GM18868 (cell line): ENCODE measurements around the gene SLC25A34.

Source experiments
- ATAC-seq: cut with Tn5 transposase; IDR thresholded peaks from one replicate; pipeline ENCODE4 v1.9.1; 2021; ENCODE audit warnings: mild to moderate bottlenecking, moderate library complexity; ENCODE audit not compliant: unreplicated experiment

The SLC25A34 gene

GRCh38 chr1:15750924-15751323, 14.9 kb downstream of the SLC25A34 start:
- no peak for ATAC-seq

- ATAC-seq = no peak
Observed at GRCh38 chr1:15751717-15752116, 15.7 kb downstream of the SLC25A34 start.

- ATAC-seq = no peak
Observed at GRCh38 chr1:15753776-15754175, 17.7 kb downstream of the SLC25A34 start.

- ATAC-seq = no peak
Observed at GRCh38 chr1:15755021-15755645, 19.1 kb downstream of the SLC25A34 start.

- ATAC-seq = no peak
Observed at GRCh38 chr1:15755646-15756040, 19.6 kb downstream of the SLC25A34 start.

GRCh38 chr1:15756143-15757015, 20.3 kb downstream of the SLC25A34 start:
- ATAC-seq = no peak

- ATAC-seq = no peak
Observed at GRCh38 chr1:15757016-15757543, 21.0 kb downstream of the SLC25A34 start.

GRCh38 chr1:15757575-15758342, 21.7 kb downstream of the SLC25A34 start:
- ATAC-seq = no peak

- no peak for ATAC-seq
Observed at GRCh38 chr1:15758343-15758931, 22.4 kb downstream of the SLC25A34 start, which contains the start of gene FBLIM1. Gene FBLIM1, plus strand, starts transcription at chr1:15758795. Its CDS starts 6,189 bp downstream, at chr1:15764984.

- no peak for ATAC-seq
Observed at GRCh38 chr1:15758953-15759661, 23.0 kb downstream of the SLC25A34 start.

GRCh38 chr1:15760520-15761211, 24.6 kb downstream of the SLC25A34 start:
- ATAC-seq = no peak

- no peak for ATAC-seq
Observed at GRCh38 chr1:15761366-15762128, 25.5 kb downstream of the SLC25A34 start.

- no peak for ATAC-seq
Observed at GRCh38 chr1:15762546-15762945, 26.5 kb downstream of the SLC25A34 start.

- no peak for ATAC-seq
Observed at GRCh38 chr1:15764269-15764764, 28.3 kb downstream of the SLC25A34 start.

- no peak for ATAC-seq
Observed at GRCh38 chr1:15764890-15765289, 28.8 kb downstream of the SLC25A34 start.

- no peak for ATAC-seq
Observed at GRCh38 chr1:15765495-15766194, 29.6 kb downstream of the SLC25A34 start.

- no peak for ATAC-seq
Observed at GRCh38 chr1:15767941-15768340, 31.9 kb downstream of the SLC25A34 start.

- no peak for ATAC-seq
Observed at GRCh38 chr1:15768388-15768787, 32.3 kb downstream of the SLC25A34 start.
